Stimulated activated CD4-positive, alpha-beta T cell treated with anti-CD3 and anti-CD28 coated beads, Interleukin-2, amount 100 ng/mL, for 4 hours (primary cell): ENCODE measurements around the gene NTM.

Source experiments
- DNase-seq: peaks from one replicate; pipeline ENCODE4 v3.0.0-alpha.2; 2020; ENCODE audit warnings: low read depth

NTM gene

GRCh38 chr11:131644204-131644795 is 273.9 kb downstream of the NTM start:
- no peak for DNase-seq

GRCh38 chr11:131645237-131645636 is 274.8 kb downstream of the NTM start:
- no peak for DNase-seq

- DNase-seq: no peak
These were observed 279.4 kb downstream of the NTM start for GRCh38 chr11:131649856-131650255.

- no peak for DNase-seq
These were observed 281.8 kb downstream of the NTM start for GRCh38 chr11:131652231-131652630.

GRCh38 chr11:131653260-131653659 is 282.8 kb downstream of the NTM start:
- DNase-seq: no peak

- DNase-seq: no peak
These were observed 284.4 kb downstream of the NTM start for GRCh38 chr11:131654849-131655248.

GRCh38 chr11:131656179-131656838 is 285.9 kb downstream of the NTM start:
- no peak for DNase-seq

GRCh38 chr11:131656839-131657211 is 286.4 kb downstream of the NTM start:
- DNase-seq: no peak

GRCh38 chr11:131658414-131658813 is 288.0 kb downstream of the NTM start:
- no peak for DNase-seq

GRCh38 chr11:131658952-131659351 is 288.5 kb downstream of the NTM start:
- DNase-seq: no peak

GRCh38 chr11:131659931-131660330 is 289.5 kb downstream of the NTM start:
- no peak for DNase-seq

GRCh38 chr11:131661132-131661531 is 290.7 kb downstream of the NTM start:
- DNase-seq: no peak

GRCh38 chr11:131662317-131662972 is 292.0 kb downstream of the NTM start:
- no peak for DNase-seq

GRCh38 chr11:131662993-131663392 is 292.6 kb downstream of the NTM start:
- no peak for DNase-seq

- DNase-seq: no peak
These were observed 293.2 kb downstream of the NTM start for GRCh38 chr11:131663405-131664200.

GRCh38 chr11:131664293-131664692 is 293.9 kb downstream of the NTM start:
- DNase-seq: no peak

GRCh38 chr11:131664816-131665215 is 294.4 kb downstream of the NTM start:
- no peak for DNase-seq

GRCh38 chr11:131665344-131665968 is 295.0 kb downstream of the NTM start:
- DNase-seq: no peak

GRCh38 chr11:131666006-131666405 is 295.6 kb downstream of the NTM start:
- DNase-seq: no peak

GRCh38 chr11:131666617-131667016 is 296.2 kb downstream of the NTM start:
- DNase-seq: no peak

- DNase-seq: no peak
These were observed 297.2 kb downstream of the NTM start for GRCh38 chr11:131667566-131667965.
